HEK293T (cell line): ENCODE measurements around the gene TMEM47.

Source experiments
- BHLHE40 ChIP-seq: fragments of 450-650 bp; IDR thresholded peaks from 2 replicates; pipeline ENCODE4 v1.6.1; 2016; ENCODE audit warnings: mild to moderate bottlenecking, moderate library complexity, borderline replicate concordance
- FOXK2 ChIP-seq: fragments of 450-650 bp; IDR thresholded peaks from 2 replicates; pipeline ENCODE4 v1.6.1; 2016; ENCODE audit warnings: mild to moderate bottlenecking
- PKNOX1 ChIP-seq: fragments of 450-650 bp; IDR thresholded peaks from 2 replicates; pipeline ENCODE4 v1.6.1; 2016
- SP1 ChIP-seq: fragments of 450-650 bp; IDR thresholded peaks from 2 replicates; pipeline ENCODE4 v1.6.1; 2017
- TARDBP ChIP-seq: fragments of 450-650 bp; IDR thresholded peaks from 2 replicates; pipeline ENCODE4 v1.6.1; 2016

- no peak for TF ChIP-seq FOXK2
- TF ChIP-seq BHLHE40: no peak
- TF ChIP-seq SP1: no peak
- TF ChIP-seq TARDBP: no peak
- TF ChIP-seq PKNOX1: no peak
Observed at GRCh38 chrX:34586936-34587335, 70.1 kb downstream of the TMEM47 start.
